Body of pancreas (tissue), 4 donors: Measurements from ENCODE around the gene BRAP. TPM values are rescaled to one million over a fixed set of nuclear protein-coding genes. Genes with fewer than 3 reads are reported as not detected.

Experiments used
- ATAC-seq: fragments of 150-250 bp; one replicate; pipeline ENCODE4 v1.9.1; 2016
- DNase-seq, 4 donors: peaks; one replicate each; pipeline ENCODE4 v3.0.0-alpha.2; 2019
- H3K27ac ChIP-seq, 4 donors: fragments of 200-600 bp; sonication (generic); 1 replicate in 3 of 4; 2 replicates in 1 of 4; pipeline versions ENCODE4 v1.5.1 to v1.6.1; 2016 to 2019; ENCODE audit warnings: mild to moderate bottlenecking in 1 of 4, mixed read lengths in 1 of 4, moderate library complexity in 1 of 4
- H3K27me3 ChIP-seq, 2 donors: fragments of 200-600 bp; sonication (generic); one replicate each; pipeline ENCODE4 v1.6.0; 2016; ENCODE audit warnings: mild to moderate bottlenecking in 1 of 2
- H3K36me3 ChIP-seq, 2 donors: fragments of 200-600 bp; sonication (generic); replicated peaks in 1 of 2; 2 replicates each; pipeline ENCODE4 v1.5.1; 2016; ENCODE audit warnings: low read depth in 2 of 2; ENCODE audit not compliant: insufficient read depth in 1 of 2
- H3K4me1 ChIP-seq: fragments of 200-600 bp; sonication (generic); one replicate; pipeline ENCODE4 v1.6.0; 2016
- H3K4me3 ChIP-seq, 2 donors: fragments of 200-600 bp; sonication (generic); 1 replicate in 1 of 2; 2 replicates in 1 of 2; pipeline ENCODE4 v1.5.1; 2016 to 2019
- H3K9me3 ChIP-seq, 3 donors: fragments of 200-600 bp; sonication (generic); 1 replicate in 2 of 3; 2 replicates in 1 of 3; pipeline ENCODE4 v1.5.1; 2016
- CTCF ChIP-seq, 7 experiments: fragments of 450-650 bp in 4 of 7; fragments of 200-600 bp in 3 of 7; sonication (generic) in 3 of 7; IDR thresholded peaks; one replicate each; pipeline ENCODE4 v1.5.1; 2016 to 2019; ENCODE audit warnings: antibody characterized with exemption in 7 of 7
- POLR2A ChIP-seq, 3 donors: fragments of 450-650 bp; IDR thresholded peaks; one replicate each; pipeline ENCODE4 v1.6.1; 2016; ENCODE audit warnings: antibody characterized with exemption in 3 of 3, mild to moderate bottlenecking in 2 of 3
- WGBS, 2 donors: methylation state at CpG; one replicate each; pipeline ENCODE4 v1.1.5; 2017; 5-methylcytosine and 5-hydroxymethylcytosine counted together
- intact Hi-C: fragments of 100-400 bp; cut with DNase I; formaldehyde crosslinking; loops from one replicate; pipeline ENCODE4 v1.15.1; 2023
- total RNA-seq, 2 donors: library from RNA; depleted of rRNA; stranded (reverse); fragments of >200 nt; gene quantifications; one replicate each; pipeline ENCODE4 v1.1.0, GENCODE V29; 2016

The BRAP gene
- total RNA-seq, 2 donors from 2014 or later: 5.6 to 8.8 TPM

- Histone ChIP-seq H3K27ac (no peak overlapping the region), H3K4me1 (peaks cover 8% of the 10 kb centered on the region), H3K27me3 (no peaks in the 10 kb centered on the region), H3K4me3 (no peak overlapping the region), H3K36me3 (peaks cover 0 to 10% of the 10 kb centered on the region in 2 donors), H3K9me3 (no peaks in the 10 kb centered on the region)
- ATAC-seq (peak; percentile 40), DNase-seq (peak; percentile 23 to 61 (median 49))
- TF ChIP-seq POLR2A (IDR thresholded peaks at IDR 0.05) (no peak), CTCF (IDR thresholded peaks at IDR 0.05) (no peak)
- 14 to 43% methylated on average over 3 of the region's 3 CpGs for WGBS, 2 donors
- intact Hi-C loops: no loop called here
Measured at GRCh38 chr12:111643427-111643826, 42.3 kb downstream of the BRAP start.

GRCh38 chr12:111642681-111643426 is 42.9 kb downstream of the BRAP start:
- H3K36me3 ChIP-seq: peaks cover 0 to 8% of the 10 kb centered on the region in 2 donors
- 74 to 79% methylated on average over 4 of the region's 4 CpGs for WGBS, 2 donors
- no peaks in the 10 kb centered on the region for H3K9me3 ChIP-seq
- no peak overlapping the region for H3K27ac ChIP-seq
- ATAC-seq (no peak), DNase-seq (no peak)
- intact Hi-C loops: no loop called here
- H3K4me3 ChIP-seq: no peak overlapping the region
- no peak for TF ChIP-seq CTCF (IDR thresholded peaks at IDR 0.05)
- no peak for TF ChIP-seq POLR2A (IDR thresholded peaks at IDR 0.05)
- H3K4me1 ChIP-seq: peaks cover 8% of the 10 kb centered on the region
- H3K27me3 ChIP-seq: no peaks in the 10 kb centered on the region

- Histone ChIP-seq H3K27me3 (no peaks in the 10 kb centered on the region), H3K4me1 (peaks cover 8% of the 10 kb centered on the region), H3K4me3 (no peak overlapping the region), H3K36me3 (peaks cover 0 to 7% of the 10 kb centered on the region in 2 donors), H3K27ac (no peak overlapping the region), H3K9me3 (no peaks in the 10 kb centered on the region)
- DNase-seq: no peak
- intact Hi-C loops: no loop called here
- no peak for ATAC-seq
- WGBS, 2 donors: 78 to 90% methylated on average over 4 to 5 of the region's 5 CpGs
- TF ChIP-seq POLR2A (IDR thresholded peaks at IDR 0.05) (no peak), CTCF (IDR thresholded peaks at IDR 0.05) (no peak)
Measured at GRCh38 chr12:111640506-111640905, 45.2 kb downstream of the BRAP start.

GRCh38 chr12:111638556-111638955 is 47.2 kb downstream of the BRAP start:
- WGBS, 2 donors: 78 to 85% methylated on average over 6 of the region's 6 CpGs

More at GRCh38 chr12:111638556-111638955, 47.2 kb downstream of the BRAP start:
- no peaks in the 10 kb centered on the region for H3K27me3 ChIP-seq
- no peaks in the 10 kb centered on the region for H3K36me3 ChIP-seq
- ATAC-seq (no peak), DNase-seq (no peak)
- no peak for TF ChIP-seq POLR2A (IDR thresholded peaks at IDR 0.05)
- TF ChIP-seq CTCF (IDR thresholded peaks at IDR 0.05): no peak
- H3K4me3 ChIP-seq: no peak overlapping the region
- intact Hi-C loops: no loop called here
- H3K27ac ChIP-seq: no peak overlapping the region
- no peaks in the 10 kb centered on the region for H3K9me3 ChIP-seq
- H3K4me1 ChIP-seq: peaks cover 4% of the 10 kb centered on the region
